ENCODE measurements around the gene ZBTB40.

Gene ZBTB40

GRCh38 chr1:22579541-22580155 is 128.0 kb downstream of the ZBTB40 start:
- Histone ChIP-seq H3K9ac (no peak overlapping the region), H3K4me2 (ENCODE audit: low read length) (no peak overlapping the region), H3K4me3 (ENCODE audit: low read depth, low read length) (no peak overlapping the region), H3K27ac (no peak overlapping the region), H2AFZ (no peak overlapping the region), H3K4me1 (no peaks in the 10 kb centered on the region), H3K36me3 (ENCODE audit: control insufficient read depth, insufficient read depth, low read length) (no peaks in the 10 kb centered on the region), H3K27me3 (ENCODE audit: control insufficient read depth, insufficient read depth, low read length) (no peaks in the 10 kb centered on the region), H3K79me2 (no peaks in the 10 kb centered on the region), H3K9me3 (ENCODE audit: control insufficient read depth, low read length) (no peaks in the 10 kb centered on the region)
- no peak for TF ChIP-seq CTCF (IDR thresholded peaks at IDR 0.05)

All from parathyroid adenoma (tissue), 2 donors.